ENCODE results near the gene SLC6A6.

- TF ChIP-seq CTCF (IDR thresholded peaks at IDR 0.05 in 2 of 3, conservative IDR thresholded peaks at IDR 0.05 in 1 of 3; ENCODE audit: control insufficient read depth in 2 of 3, extremely low read depth in 1 of 3, insufficient read depth in 1 of 3, low read depth in 3 of 3, low read length in 3 of 3) (peak; percentile 71 to 88 (median 73)), POLR2AphosphoS2 (IDR thresholded peaks at IDR 0.05; ENCODE audit: low read depth, low read length) (no peak), MYB (IDR thresholded peaks at IDR 0.05; ENCODE audit: borderline replicate concordance, low read depth, low read length) (no peak), RELA (IDR thresholded peaks at IDR 0.05; ENCODE audit: borderline replicate concordance, partially characterized antibody) (no peak), NFXL1 (IDR thresholded peaks at IDR 0.05; ENCODE audit: borderline replicate concordance) (no peak)
Observed at GRCh38 chr3:14508966-14509795, 106.8 kb downstream of the SLC6A6 start.

Measured in GM12878 (cell line).